Mononuclear cell (primary cell): ENCODE data around the gene LRCH1. TPM values are rescaled to one million over a fixed set of nuclear protein-coding genes. Genes with fewer than 3 reads are reported as not detected.

Experiments
- total RNA-seq: library from RNA; depleted of rRNA; stranded (reverse); fragments of >200 nt; gene quantifications from one replicate; pipeline ENCODE4 v1.2.3, GENCODE V29; 2012

The LRCH1 gene
- total RNA-seq, 1 donor: 9.8 TPM

Other genes with a start within 250 kb of the LRCH1 start
- gene RUBCNL, start 165.9 kb upstream of the LRCH1 start, total RNA-seq: 12.6 TPM
- gene ESD, start 244.0 kb downstream of the LRCH1 start, total RNA-seq: 58.7 TPM